WTC11 (cell line): Measurements from ENCODE around the gene IDUA. TPM values are rescaled to one million over a fixed set of nuclear protein-coding genes. Genes with fewer than 3 reads are reported as not detected.

ENCODE experiments used
- ATAC-seq: fragments of 200-7000 bp; cut with Tn5 transposase; 2 replicates; pipeline ENCODE4 v1.10.0; 2021; ENCODE audit warnings: mild to moderate bottlenecking, moderate library complexity
- CTCF ChIA-PET: fragments of 300-600 bp; sonication (Branson Sonifier 250); formaldehyde crosslinking; loops from one replicate; lab custom pipeline; 2021; ENCODE audit warnings: antibody characterized with exemption; lab: Charles Lee
- POLR2A ChIA-PET: fragments of 350-600 bp; sonication (Branson Sonifier 250); formaldehyde crosslinking; loops from one replicate; lab custom pipeline; 2021; ENCODE audit warnings: antibody characterized with exemption; lab: Charles Lee
- DNase-seq: peaks from one replicate; pipeline ENCODE4 v3.0.0; 2021; ENCODE audit warnings: low spot score
- H3K27ac Mint-ChIP-seq: 2 replicates; pipeline ENCODE4 v1.8.0; 2021; ENCODE audit warnings: mixed read lengths
- H3K27me3 Mint-ChIP-seq: 2 replicates; pipeline ENCODE4 v1.8.0; 2021; ENCODE audit warnings: low read depth, mild to moderate bottlenecking, moderate library complexity, mixed read lengths
- H3K36me3 Mint-ChIP-seq: 2 replicates; pipeline ENCODE4 v1.8.0; 2021; ENCODE audit warnings: mixed read lengths
- H3K4me1 Mint-ChIP-seq: 2 replicates; pipeline ENCODE4 v1.8.0; 2022; ENCODE audit warnings: mixed read lengths
- H3K4me3 Mint-ChIP-seq: 2 replicates; pipeline ENCODE4 v1.8.0; 2021; ENCODE audit warnings: mild to moderate bottlenecking, moderate library complexity, mixed read lengths
- H3K9me3 Mint-ChIP-seq: 2 replicates; pipeline ENCODE4 v1.8.0; 2021; ENCODE audit warnings: mixed read lengths
- CREB1 ChIP-seq: sonication (generic); formaldehyde crosslinking; IDR thresholded peaks from 2 replicates; pipeline ENCODE4 v1.8.0; 2023; ENCODE audit warnings: mild to moderate bottlenecking, missing genetic modification reagents
- ETV6 ChIP-seq: sonication (generic); formaldehyde crosslinking; IDR thresholded peaks from 2 replicates; pipeline ENCODE4 v1.8.1; 2022; ENCODE audit warnings: mild to moderate bottlenecking, missing genetic modification reagents
- IRF2 ChIP-seq: sonication (generic); formaldehyde crosslinking; IDR thresholded peaks from 2 replicates; pipeline ENCODE4 v1.8.0; 2022; ENCODE audit warnings: low read depth, missing genetic modification reagents, borderline replicate concordance
- SMAD3 ChIP-seq: sonication (generic); formaldehyde crosslinking; IDR thresholded peaks from 2 replicates; pipeline ENCODE4 v1.8.0; 2022; ENCODE audit warnings: missing genetic modification reagents, mild to moderate bottlenecking, borderline replicate concordance
- SOX15 ChIP-seq: fragments of 250-450 bp; sonication (Bioruptor Pico); IDR thresholded peaks from 2 replicates; pipeline ENCODE4 v1.9.0; 2021; ENCODE audit warnings: mild to moderate bottlenecking
- TEAD4 ChIP-seq: sonication (generic); formaldehyde crosslinking; IDR thresholded peaks from 2 replicates; pipeline ENCODE4 v1.8.0; 2022; ENCODE audit warnings: mild to moderate bottlenecking, missing genetic modification reagents
- ZNF121 ChIP-seq: sonication (generic); formaldehyde crosslinking; IDR thresholded peaks from 2 replicates; pipeline ENCODE4 v1.8.0; 2023; ENCODE audit warnings: missing genetic modification reagents
- ZNF138 ChIP-seq: sonication (generic); formaldehyde crosslinking; conservative IDR thresholded peaks from 2 replicates; pipeline ENCODE4 v1.8.1; 2022; ENCODE audit warnings: mild to moderate bottlenecking, moderate library complexity, missing genetic modification reagents
- ZNF263 ChIP-seq: sonication (generic); formaldehyde crosslinking; IDR thresholded peaks from 2 replicates; pipeline ENCODE4 v1.8.1; 2022; ENCODE audit warnings: low read depth, mild to moderate bottlenecking, moderate library complexity, missing genetic modification reagents
- ZNF317 ChIP-seq: sonication (generic); formaldehyde crosslinking; IDR thresholded peaks from 2 replicates; pipeline ENCODE4 v1.8.1; 2023; ENCODE audit warnings: low read depth, mild to moderate bottlenecking, moderate library complexity, missing genetic modification reagents, borderline replicate concordance
- ZNF396 ChIP-seq: fragments of 250-450 bp; sonication (Bioruptor Pico); IDR thresholded peaks from 2 replicates; pipeline ENCODE4 v1.8.0; 2021; ENCODE audit warnings: mild to moderate bottlenecking, moderate library complexity, borderline replicate concordance
- ZNF671 ChIP-seq: fragments of 250-450 bp; sonication (Bioruptor Pico); IDR thresholded peaks from 2 replicates; pipeline ENCODE4 v1.8.0; 2021; ENCODE audit warnings: mild to moderate bottlenecking
- total RNA-seq: library from RNA; stranded (reverse); gene quantifications from 3 replicates; pipeline ENCODE4 v1.2.3, GENCODE V29; 2021
- TF ChIP-seq, protein P1 (sequence below): sonication (generic); formaldehyde crosslinking; conservative IDR thresholded peaks from 2 replicates; pipeline ENCODE4 v1.8.1; 2023; ENCODE audit warnings: mild to moderate bottlenecking, low read depth, missing genetic modification reagents, moderate library complexity
- TF ChIP-seq, protein P2 (sequence below): sonication (generic); formaldehyde crosslinking; IDR thresholded peaks from 2 replicates; pipeline ENCODE4 v1.8.0; 2022; ENCODE audit warnings: missing genetic modification reagents
- TF ChIP-seq, protein P3 (sequence below): sonication (generic); formaldehyde crosslinking; IDR thresholded peaks from 2 replicates; pipeline ENCODE4 v1.8.1; 2023; ENCODE audit warnings: mild to moderate bottlenecking, missing genetic modification reagents
- TF ChIP-seq, protein P4 (sequence below): sonication (generic); formaldehyde crosslinking; IDR thresholded peaks from 2 replicates; pipeline ENCODE4 v1.8.1; 2023; ENCODE audit warnings: mild to moderate bottlenecking, missing genetic modification reagents, moderate library complexity
- TF ChIP-seq, protein P5 (sequence below): sonication (generic); formaldehyde crosslinking; IDR thresholded peaks from 2 replicates; pipeline ENCODE4 v1.8.0; 2022; ENCODE audit warnings: mild to moderate bottlenecking, missing genetic modification reagents
- TF ChIP-seq, protein P6 (sequence below): sonication (generic); formaldehyde crosslinking; IDR thresholded peaks from 2 replicates; pipeline ENCODE4 v1.8.1; 2022; ENCODE audit warnings: missing genetic modification reagents, borderline replicate concordance

IDUA gene
- total RNA-seq, 1 experiment from 2014 or later, result 8.7 TPM

DNA sequence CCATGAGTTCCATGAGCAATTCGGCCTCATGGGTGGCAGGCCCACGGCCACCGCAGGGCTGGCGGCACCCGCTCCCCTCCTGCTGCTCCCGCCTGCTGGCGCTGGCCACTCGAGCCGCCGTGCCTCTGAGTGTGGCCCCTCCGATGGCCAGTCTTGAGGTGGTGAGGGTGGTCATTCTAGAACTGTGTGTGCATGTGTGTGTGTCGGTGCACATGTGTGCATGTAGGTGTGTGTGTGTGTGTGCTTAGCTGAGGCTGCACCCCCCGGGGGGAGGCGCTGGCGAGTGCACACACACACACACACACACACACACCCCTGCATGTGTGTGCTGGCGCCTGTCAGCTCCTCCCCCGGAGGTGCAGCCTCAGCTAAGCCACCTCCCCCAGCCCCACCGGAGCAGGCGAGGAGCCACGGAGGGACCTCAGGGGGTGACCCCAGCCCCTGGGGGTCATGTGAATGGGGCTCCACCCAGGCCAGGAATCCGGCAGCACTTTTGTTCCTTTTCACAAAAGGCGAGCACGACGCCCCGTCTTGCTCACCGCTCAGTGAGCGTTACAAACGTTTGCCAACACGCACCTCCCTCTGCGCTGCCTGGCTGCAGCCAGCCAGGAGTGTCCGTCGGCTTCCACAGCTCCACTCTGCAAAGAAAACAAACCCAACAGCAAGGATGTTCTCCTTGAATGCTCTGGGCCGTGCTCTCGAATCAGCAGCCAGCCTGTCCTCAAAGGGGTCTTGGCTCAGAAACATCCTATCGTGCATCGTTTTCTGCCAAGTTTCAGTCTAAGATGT, 54.5 kb downstream of the IDUA start:
- no peak overlapping the region for H3K4me3 Mint-ChIP-seq
- H3K27me3 Mint-ChIP-seq, result no peaks in the 10 kb centered on the region; the same call in 1 of the 2 replicates
- CTCF ChIA-PET, result no interaction called here
- no peak for ATAC-seq
- POLR2A ChIA-PET, result no interaction called here
- 0 out of 2 replicates have a peak, but pooled peaks cover 3% of the 10 kb centered on the region for H3K4me1 Mint-ChIP-seq
- no peak for DNase-seq
- no peaks in the 10 kb centered on the region for H3K36me3 Mint-ChIP-seq
- H3K27ac Mint-ChIP-seq, result no peak overlapping the region; the same call in 1 of the 2 replicates
- H3K9me3 Mint-ChIP-seq, result no peaks in the 10 kb centered on the region
- TF ChIP-seq, protein P1, sequence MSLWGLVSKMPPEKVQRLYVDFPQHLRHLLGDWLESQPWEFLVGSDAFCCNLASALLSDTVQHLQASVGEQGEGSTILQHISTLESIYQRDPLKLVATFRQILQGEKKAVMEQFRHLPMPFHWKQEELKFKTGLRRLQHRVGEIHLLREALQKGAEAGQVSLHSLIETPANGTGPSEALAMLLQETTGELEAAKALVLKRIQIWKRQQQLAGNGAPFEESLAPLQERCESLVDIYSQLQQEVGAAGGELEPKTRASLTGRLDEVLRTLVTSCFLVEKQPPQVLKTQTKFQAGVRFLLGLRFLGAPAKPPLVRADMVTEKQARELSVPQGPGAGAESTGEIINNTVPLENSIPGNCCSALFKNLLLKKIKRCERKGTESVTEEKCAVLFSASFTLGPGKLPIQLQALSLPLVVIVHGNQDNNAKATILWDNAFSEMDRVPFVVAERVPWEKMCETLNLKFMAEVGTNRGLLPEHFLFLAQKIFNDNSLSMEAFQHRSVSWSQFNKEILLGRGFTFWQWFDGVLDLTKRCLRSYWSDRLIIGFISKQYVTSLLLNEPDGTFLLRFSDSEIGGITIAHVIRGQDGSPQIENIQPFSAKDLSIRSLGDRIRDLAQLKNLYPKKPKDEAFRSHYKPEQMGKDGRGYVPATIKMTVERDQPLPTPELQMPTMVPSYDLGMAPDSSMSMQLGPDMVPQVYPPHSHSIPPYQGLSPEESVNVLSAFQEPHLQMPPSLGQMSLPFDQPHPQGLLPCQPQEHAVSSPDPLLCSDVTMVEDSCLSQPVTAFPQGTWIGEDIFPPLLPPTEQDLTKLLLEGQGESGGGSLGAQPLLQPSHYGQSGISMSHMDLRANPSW (CRISPR knock-in tag), result no peak
- TF ChIP-seq, protein P2, sequence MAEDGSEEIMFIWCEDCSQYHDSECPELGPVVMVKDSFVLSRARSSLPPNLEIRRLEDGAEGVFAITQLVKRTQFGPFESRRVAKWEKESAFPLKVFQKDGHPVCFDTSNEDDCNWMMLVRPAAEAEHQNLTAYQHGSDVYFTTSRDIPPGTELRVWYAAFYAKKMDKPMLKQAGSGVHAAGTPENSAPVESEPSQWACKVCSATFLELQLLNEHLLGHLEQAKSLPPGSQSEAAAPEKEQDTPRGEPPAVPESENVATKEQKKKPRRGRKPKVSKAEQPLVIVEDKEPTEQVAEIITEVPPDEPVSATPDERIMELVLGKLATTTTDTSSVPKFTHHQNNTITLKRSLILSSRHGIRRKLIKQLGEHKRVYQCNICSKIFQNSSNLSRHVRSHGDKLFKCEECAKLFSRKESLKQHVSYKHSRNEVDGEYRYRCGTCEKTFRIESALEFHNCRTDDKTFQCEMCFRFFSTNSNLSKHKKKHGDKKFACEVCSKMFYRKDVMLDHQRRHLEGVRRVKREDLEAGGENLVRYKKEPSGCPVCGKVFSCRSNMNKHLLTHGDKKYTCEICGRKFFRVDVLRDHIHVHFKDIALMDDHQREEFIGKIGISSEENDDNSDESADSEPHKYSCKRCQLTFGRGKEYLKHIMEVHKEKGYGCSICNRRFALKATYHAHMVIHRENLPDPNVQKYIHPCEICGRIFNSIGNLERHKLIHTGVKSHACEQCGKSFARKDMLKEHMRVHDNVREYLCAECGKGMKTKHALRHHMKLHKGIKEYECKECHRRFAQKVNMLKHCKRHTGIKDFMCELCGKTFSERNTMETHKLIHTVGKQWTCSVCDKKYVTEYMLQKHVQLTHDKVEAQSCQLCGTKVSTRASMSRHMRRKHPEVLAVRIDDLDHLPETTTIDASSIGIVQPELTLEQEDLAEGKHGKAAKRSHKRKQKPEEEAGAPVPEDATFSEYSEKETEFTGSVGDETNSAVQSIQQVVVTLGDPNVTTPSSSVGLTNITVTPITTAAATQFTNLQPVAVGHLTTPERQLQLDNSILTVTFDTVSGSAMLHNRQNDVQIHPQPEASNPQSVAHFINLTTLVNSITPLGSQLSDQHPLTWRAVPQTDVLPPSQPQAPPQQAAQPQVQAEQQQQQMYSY (CRISPR knock-in tag), result no peak
- no peak for TF ChIP-seq TEAD4
- TF ChIP-seq ZNF396 (CRISPR knock-in tag), result no peak
- TF ChIP-seq SMAD3, result no peak
- TF ChIP-seq, protein P3, sequence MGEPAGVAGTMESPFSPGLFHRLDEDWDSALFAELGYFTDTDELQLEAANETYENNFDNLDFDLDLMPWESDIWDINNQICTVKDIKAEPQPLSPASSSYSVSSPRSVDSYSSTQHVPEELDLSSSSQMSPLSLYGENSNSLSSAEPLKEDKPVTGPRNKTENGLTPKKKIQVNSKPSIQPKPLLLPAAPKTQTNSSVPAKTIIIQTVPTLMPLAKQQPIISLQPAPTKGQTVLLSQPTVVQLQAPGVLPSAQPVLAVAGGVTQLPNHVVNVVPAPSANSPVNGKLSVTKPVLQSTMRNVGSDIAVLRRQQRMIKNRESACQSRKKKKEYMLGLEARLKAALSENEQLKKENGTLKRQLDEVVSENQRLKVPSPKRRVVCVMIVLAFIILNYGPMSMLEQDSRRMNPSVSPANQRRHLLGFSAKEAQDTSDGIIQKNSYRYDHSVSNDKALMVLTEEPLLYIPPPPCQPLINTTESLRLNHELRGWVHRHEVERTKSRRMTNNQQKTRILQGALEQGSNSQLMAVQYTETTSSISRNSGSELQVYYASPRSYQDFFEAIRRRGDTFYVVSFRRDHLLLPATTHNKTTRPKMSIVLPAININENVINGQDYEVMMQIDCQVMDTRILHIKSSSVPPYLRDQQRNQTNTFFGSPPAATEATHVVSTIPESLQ (CRISPR knock-in tag), result no peak
- TF ChIP-seq, protein P4, sequence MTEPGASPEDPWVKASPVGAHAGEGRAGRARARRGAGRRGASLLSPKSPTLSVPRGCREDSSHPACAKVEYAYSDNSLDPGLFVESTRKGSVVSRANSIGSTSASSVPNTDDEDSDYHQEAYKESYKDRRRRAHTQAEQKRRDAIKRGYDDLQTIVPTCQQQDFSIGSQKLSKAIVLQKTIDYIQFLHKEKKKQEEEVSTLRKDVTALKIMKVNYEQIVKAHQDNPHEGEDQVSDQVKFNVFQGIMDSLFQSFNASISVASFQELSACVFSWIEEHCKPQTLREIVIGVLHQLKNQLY (CRISPR knock-in tag), result no peak
- TF ChIP-seq SOX15 (CRISPR knock-in tag), result no peak
- no peak for TF ChIP-seq CREB1 (CRISPR knock-in tag)
- TF ChIP-seq ETV6 (CRISPR knock-in tag), result no peak
- no peak for TF ChIP-seq ZNF138 (CRISPR knock-in tag)
- TF ChIP-seq, protein P5, sequence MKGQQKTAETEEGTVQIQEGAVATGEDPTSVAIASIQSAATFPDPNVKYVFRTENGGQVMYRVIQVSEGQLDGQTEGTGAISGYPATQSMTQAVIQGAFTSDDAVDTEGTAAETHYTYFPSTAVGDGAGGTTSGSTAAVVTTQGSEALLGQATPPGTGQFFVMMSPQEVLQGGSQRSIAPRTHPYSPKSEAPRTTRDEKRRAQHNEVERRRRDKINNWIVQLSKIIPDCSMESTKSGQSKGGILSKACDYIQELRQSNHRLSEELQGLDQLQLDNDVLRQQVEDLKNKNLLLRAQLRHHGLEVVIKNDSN (CRISPR knock-in tag), result no peak

DNA sequence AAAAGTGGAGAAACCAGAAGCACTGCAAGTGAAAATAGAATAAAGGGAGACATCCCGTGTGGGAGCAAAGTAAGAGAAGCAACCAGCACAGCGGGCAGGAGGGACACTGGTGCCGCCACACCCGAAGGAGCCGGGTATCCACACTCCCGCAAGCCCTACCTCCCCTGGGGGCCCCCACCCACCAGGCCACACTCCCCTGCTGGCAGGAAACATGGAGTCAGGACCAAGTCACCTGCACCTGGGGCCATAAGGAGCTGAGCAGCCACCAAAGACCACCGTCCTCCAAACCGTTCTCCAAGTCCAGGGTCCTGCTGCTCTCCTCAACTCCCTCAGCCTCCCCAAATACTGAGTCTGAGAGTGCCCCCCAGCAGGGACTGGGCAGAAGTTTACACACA, 55.1 kb downstream of the IDUA start:
- CTCF ChIA-PET, result no interaction called here
- DNase-seq, result no peak
- Mint-ChIP-seq H3K27me3 (no peaks in the 10 kb centered on the region; the same call in 1 of the 2 replicates), H3K36me3 (no peaks in the 10 kb centered on the region), H3K9me3 (no peaks in the 10 kb centered on the region), H3K27ac (no peak overlapping the region; the same call in 1 of the 2 replicates), H3K4me3 (no peak overlapping the region), H3K4me1 (0 out of 2 replicates have a peak, but pooled peaks cover 3% of the 10 kb centered on the region)
- ATAC-seq, result no peak
- POLR2A ChIA-PET, result no interaction called here
- TF ChIP-seq ZNF121 (CRISPR knock-in tag) (no peak), ZNF263 (CRISPR knock-in tag) (no peak), IRF2 (CRISPR knock-in tag) (no peak), ZNF671 (CRISPR knock-in tag) (no peak), ZNF317 (CRISPR knock-in tag) (no peak)
- TF ChIP-seq, protein P6, sequence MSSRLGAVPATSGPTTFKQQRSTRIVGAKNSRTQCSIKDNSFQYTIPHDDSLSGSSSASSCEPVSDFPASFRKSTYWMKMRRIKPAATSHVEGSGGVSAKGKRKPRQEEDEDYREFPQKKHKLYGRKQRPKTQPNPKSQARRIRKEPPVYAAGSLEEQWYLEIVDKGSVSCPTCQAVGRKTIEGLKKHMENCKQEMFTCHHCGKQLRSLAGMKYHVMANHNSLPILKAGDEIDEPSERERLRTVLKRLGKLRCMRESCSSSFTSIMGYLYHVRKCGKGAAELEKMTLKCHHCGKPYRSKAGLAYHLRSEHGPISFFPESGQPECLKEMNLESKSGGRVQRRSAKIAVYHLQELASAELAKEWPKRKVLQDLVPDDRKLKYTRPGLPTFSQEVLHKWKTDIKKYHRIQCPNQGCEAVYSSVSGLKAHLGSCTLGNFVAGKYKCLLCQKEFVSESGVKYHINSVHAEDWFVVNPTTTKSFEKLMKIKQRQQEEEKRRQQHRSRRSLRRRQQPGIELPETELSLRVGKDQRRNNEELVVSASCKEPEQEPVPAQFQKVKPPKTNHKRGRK, result no peak
